Measurements from ENCODE around the gene ASIC2. TPM values are rescaled to one million over a fixed set of nuclear protein-coding genes. Genes with fewer than 3 reads are reported as not detected.

The ASIC2 gene
- total and polyA plus RNA-seq, 2 experiments from 2014 or later, result 0.52 to 2.8 TPM

- TF ChIP-seq EZH2 (IDR thresholded peaks at IDR 0.05; ENCODE audit: low read depth, unreplicated experiment) (no peak), ETS1 (IDR thresholded peaks at IDR 0.05) (no peak), EZH2phosphoT487 (IDR thresholded peaks at IDR 0.05; ENCODE audit: unreplicated experiment) (no peak), ZNF462 (CRISPR knock-in tag; IDR thresholded peaks at IDR 0.05) (no peak), ZNF331 (CRISPR knock-in tag; IDR thresholded peaks at IDR 0.05; ENCODE audit: low read depth) (no peak), STAT1 (IDR thresholded peaks at IDR 0.05; ENCODE audit: unreplicated experiment) (no peak)
These were observed 64.5 kb downstream of the ASIC2 start (continued) for GRCh38 chr17:33228548-33228947.

GRCh38 chr17:33227911-33228310, 65.2 kb downstream of the ASIC2 start:
- no peak overlapping the region for H3K27ac ChIP-seq (ENCODE audit: low read depth)
- no peaks in the 10 kb centered on the region for H4K20me1 ChIP-seq (replicated peaks; ENCODE audit: insufficient read depth)
- H3K27ac Mint-ChIP-seq, result no peak overlapping the region
- H3K9me2 ChIP-seq (ENCODE audit: insufficient read depth), result no peaks in the 10 kb centered on the region
- H3K4me1 Mint-ChIP-seq, result peaks cover 4% of the 10 kb centered on the region
- no peaks in the 10 kb centered on the region for H3K36me3 Mint-ChIP-seq (ENCODE audit: low read depth)
- no peaks in the 10 kb centered on the region for H3K4me1 ChIP-seq (ENCODE audit: insufficient read depth)
- ATAC-seq (no peak), DNase-seq (ENCODE audit: low spot score) (no peak)
- no peaks in the 10 kb centered on the region for H3K27me3 ChIP-seq (ENCODE audit: insufficient read depth)
- no peak overlapping the region for H2AFZ ChIP-seq
- H3K79me2 ChIP-seq (replicated peaks; ENCODE audit: insufficient read depth), result no peaks in the 10 kb centered on the region
- no peak overlapping the region for H3K4me2 ChIP-seq
- no peaks in the 10 kb centered on the region for H3K9me3 Mint-ChIP-seq
- no peak overlapping the region for H3K4me3 Mint-ChIP-seq
- H3K4me3 ChIP-seq, result no peak overlapping the region
- H3K36me3 ChIP-seq (ENCODE audit: insufficient read depth), result no peaks in the 10 kb centered on the region
- H3F3A ChIP-seq (replicated peaks; ENCODE audit: low read depth), result no peaks in the 10 kb centered on the region
- peaks cover 3% of the 10 kb centered on the region for H3K27me3 Mint-ChIP-seq (ENCODE audit: insufficient read depth, low read depth, poor library complexity)
- TF ChIP-seq JUNB (IDR thresholded peaks at IDR 0.05; ENCODE audit: unreplicated experiment), result no peak
- no peak for TF ChIP-seq NANOG (IDR thresholded peaks at IDR 0.05; ENCODE audit: borderline replicate concordance)
- no peak for TF ChIP-seq ZNF331 (CRISPR knock-in tag; IDR thresholded peaks at IDR 0.05; ENCODE audit: low read depth)
- TF ChIP-seq STAT1 (IDR thresholded peaks at IDR 0.05; ENCODE audit: unreplicated experiment), result no peak
- TF ChIP-seq REST (IDR thresholded peaks at IDR 0.05; ENCODE audit: unreplicated experiment), result no peak
